Activated B cell treated with CpG ODN at 0.5 μM for 24 hours (primary cell): ENCODE results near the gene PDCD1. TPM values are rescaled to one million over a fixed set of nuclear protein-coding genes. Genes with fewer than 3 reads are reported as not detected.

Experiments used
- ATAC-seq: fragments of 200-7000 bp; cut with Tn5 transposase; one replicate; pipeline ENCODE4 v1.10.0; 2021; ENCODE audit warnings: low read depth, mild to moderate bottlenecking, moderate library complexity
- CTCF ChIA-PET: fragments of 350-600 bp; sonication (Branson Sonifier 250); formaldehyde crosslinking; loops from one replicate; lab custom pipeline; 2021; ENCODE audit warnings: antibody characterized with exemption; lab: Charles Lee
- POLR2A ChIA-PET: fragments of 350-600 bp; sonication (Branson Sonifier 250); formaldehyde crosslinking; loops from one replicate; lab custom pipeline; 2021; ENCODE audit warnings: antibody characterized with exemption; lab: Charles Lee
- DNase-seq: peaks from one replicate; pipeline ENCODE4 v3.0.0; 2022
- H3K27ac Mint-ChIP-seq: one replicate; pipeline ENCODE4 v1.8.0; 2020; ENCODE audit warnings: mixed read lengths
- H3K27me3 Mint-ChIP-seq: one replicate; pipeline ENCODE4 v1.8.0; 2021; ENCODE audit warnings: mixed read lengths
- H3K36me3 Mint-ChIP-seq: one replicate; pipeline ENCODE4 v1.8.0; 2021; ENCODE audit warnings: low read depth, mixed read lengths
- H3K4me1 Mint-ChIP-seq: one replicate; pipeline ENCODE4 v1.8.0; 2021; ENCODE audit warnings: mixed read lengths
- H3K4me3 Mint-ChIP-seq: one replicate; pipeline ENCODE4 v1.8.0; 2020; ENCODE audit warnings: mild to moderate bottlenecking, mixed read lengths
- H3K9me3 Mint-ChIP-seq: one replicate; pipeline ENCODE4 v1.8.0; 2020; ENCODE audit warnings: mixed read lengths
- intact Hi-C: fragments of 100-400 bp; cut with micrococcal nuclease; formaldehyde crosslinking; loops from one replicate; pipeline ENCODE4 v1.15.1; 2024
- total RNA-seq: library from RNA; stranded (reverse); gene quantifications from 2 replicates; pipeline ENCODE4 v1.2.3, GENCODE V29; 2022
- TF ChIP-seq, protein P1 (sequence below): fragments of 200-600 bp; IDR thresholded peaks from one replicate; pipeline ENCODE4 v1.8.0; 2022; ENCODE audit warnings: antibody characterized with exemption, mild to moderate bottlenecking

The PDCD1 gene
- total RNA-seq, 1 donor from 2014 or later: 3.5 TPM

- H3K9me3 Mint-ChIP-seq: no peaks in the 10 kb centered on the region
- H3K36me3 Mint-ChIP-seq: peaks cover 29% of the 10 kb centered on the region
- H3K27ac Mint-ChIP-seq: peak overlapping the region; percentile 96
- intact Hi-C loops: loop anchor here (5.0 to 10.0 kb wide), 5 partner anchors 205 to 1857 kb away; partner anchors contain the start of genes COPS9, NDUFA10 and RNPEPL1
- no peak for DNase-seq
- peak; percentile 63 for ATAC-seq
- CTCF ChIA-PET: interaction anchor here (1.6 kb wide), 1 partner anchor 69 kb away, joined by 6 read pairs; no protein-coding TSS in a partner anchor
- peaks cover 57% of the 10 kb centered on the region for H3K4me1 Mint-ChIP-seq
- TF ChIP-seq, protein P1, sequence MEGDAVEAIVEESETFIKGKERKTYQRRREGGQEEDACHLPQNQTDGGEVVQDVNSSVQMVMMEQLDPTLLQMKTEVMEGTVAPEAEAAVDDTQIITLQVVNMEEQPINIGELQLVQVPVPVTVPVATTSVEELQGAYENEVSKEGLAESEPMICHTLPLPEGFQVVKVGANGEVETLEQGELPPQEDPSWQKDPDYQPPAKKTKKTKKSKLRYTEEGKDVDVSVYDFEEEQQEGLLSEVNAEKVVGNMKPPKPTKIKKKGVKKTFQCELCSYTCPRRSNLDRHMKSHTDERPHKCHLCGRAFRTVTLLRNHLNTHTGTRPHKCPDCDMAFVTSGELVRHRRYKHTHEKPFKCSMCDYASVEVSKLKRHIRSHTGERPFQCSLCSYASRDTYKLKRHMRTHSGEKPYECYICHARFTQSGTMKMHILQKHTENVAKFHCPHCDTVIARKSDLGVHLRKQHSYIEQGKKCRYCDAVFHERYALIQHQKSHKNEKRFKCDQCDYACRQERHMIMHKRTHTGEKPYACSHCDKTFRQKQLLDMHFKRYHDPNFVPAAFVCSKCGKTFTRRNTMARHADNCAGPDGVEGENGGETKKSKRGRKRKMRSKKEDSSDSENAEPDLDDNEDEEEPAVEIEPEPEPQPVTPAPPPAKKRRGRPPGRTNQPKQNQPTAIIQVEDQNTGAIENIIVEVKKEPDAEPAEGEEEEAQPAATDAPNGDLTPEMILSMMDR: no peak
- POLR2A ChIA-PET: interaction anchor here (0.7 to 1.9 kb wide), 5 partner anchors 148 to 373 kb away, joined by 3 to 13 read pairs (median 8); partner anchors contain the start of genes D2HGDH, DTYMK and ING5
- H3K27me3 Mint-ChIP-seq: no peaks in the 10 kb centered on the region
- H3K4me3 Mint-ChIP-seq: peak overlapping the region; percentile 88
These were observed 23.5 kb upstream of the PDCD1 start for GRCh38 chr2:241882091-241882625.

DNA sequence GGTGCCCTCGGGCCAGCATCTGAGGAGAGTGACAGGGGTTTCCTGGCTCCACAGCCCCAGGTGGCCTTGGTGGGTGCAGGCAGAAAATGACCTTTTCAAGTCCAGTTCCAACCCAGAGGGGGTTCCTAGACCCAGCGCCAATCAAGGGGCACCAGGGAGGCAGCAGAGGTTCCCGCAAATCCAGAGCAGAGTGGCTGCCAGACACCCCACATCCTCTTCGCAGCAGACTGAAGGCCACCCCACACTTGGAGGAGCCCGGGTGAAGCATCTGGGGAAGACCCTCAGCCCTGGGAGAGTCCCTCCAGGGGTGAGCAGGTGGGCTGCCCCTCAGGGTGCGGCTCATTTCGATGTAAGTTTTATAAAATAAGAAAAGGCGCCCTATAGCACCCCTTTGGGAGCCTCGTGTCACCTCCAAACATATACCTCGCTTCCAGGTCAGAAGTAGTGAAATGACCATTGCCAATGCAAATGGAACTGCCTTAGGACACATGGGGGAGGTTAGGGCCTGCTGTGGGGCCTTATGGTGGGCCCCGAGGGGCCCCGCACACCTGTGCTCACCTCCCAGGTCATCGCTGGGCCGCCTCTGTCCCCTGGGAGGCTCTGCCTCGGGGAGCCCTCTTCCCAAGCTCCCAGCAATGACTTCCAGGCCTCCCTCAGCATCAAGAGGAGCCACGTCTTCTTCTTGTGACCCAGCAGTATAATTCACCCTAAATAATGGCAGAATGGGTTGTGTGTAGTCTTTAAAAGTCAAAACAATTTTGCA lies 21.8 kb upstream of the PDCD1 start:
- Mint-ChIP-seq H3K36me3 (peaks cover 12% of the 10 kb centered on the region), H3K4me1 (peaks cover 41% of the 10 kb centered on the region), H3K27ac (peak overlapping the region; percentile 96), H3K4me3 (peak overlapping the region; percentile 88), H3K27me3 (no peaks in the 10 kb centered on the region), H3K9me3 (no peaks in the 10 kb centered on the region)
- no peak for ATAC-seq
- POLR2A ChIA-PET: interaction anchor here (0.5 to 1.9 kb wide), 7 partner anchors 13 to 523 kb away, joined by 3 to 13 read pairs (median 4); partner anchors contain the start of genes D2HGDH, DTYMK and ING5
- DNase-seq: no peak
- TF ChIP-seq, protein P1: no peak
- CTCF ChIA-PET: no interaction called here
- intact Hi-C loops: loop anchor here (1.0 to 10.0 kb wide), 16 partner anchors 21 to 1856 kb away; partner anchors contain the start of genes ATG4B, COPS9, D2HGDH and DTYMK

GRCh38 chr2:241879326-241879725 lies 20.6 kb upstream of the PDCD1 start:
- intact Hi-C loops: loop anchor here (2.0 to 10.0 kb wide), 3 partner anchors 75 to 625 kb away; no protein-coding TSS in a partner anchor
- DNase-seq: no peak
- Mint-ChIP-seq H3K4me3 (no peak overlapping the region), H3K4me1 (peaks cover 37% of the 10 kb centered on the region), H3K36me3 (peaks cover 6% of the 10 kb centered on the region), H3K27ac (no peak overlapping the region), H3K27me3 (no peaks in the 10 kb centered on the region), H3K9me3 (no peaks in the 10 kb centered on the region)
- ChIA-PET CTCF (interaction anchor here (1.0 to 2.2 kb wide), 5 partner anchors 34 to 1028 kb away, joined by 3 to 8 read pairs (median 7); partner anchors contain the start of gene D2HGDH), POLR2A (interaction anchor here (2.0 kb wide), 1 partner anchor 178 kb away, joined by 9 read pairs; the partner anchor contains the start of gene ING5)
- TF ChIP-seq, protein P1: no peak
- ATAC-seq: no peak

- TF ChIP-seq, protein P1: no peak
- Mint-ChIP-seq H3K9me3 (no peaks in the 10 kb centered on the region), H3K4me1 (peaks cover 28% of the 10 kb centered on the region), H3K27me3 (no peaks in the 10 kb centered on the region), H3K27ac (no peak overlapping the region), H3K36me3 (peaks cover 5% of the 10 kb centered on the region), H3K4me3 (no peak overlapping the region)
- POLR2A ChIA-PET: interaction anchor here (1.1 to 2.0 kb wide), 2 partner anchors 146 to 177 kb away, joined by 3 to 9 read pairs; partner anchors contain the start of gene ING5
- peak; percentile 73 for DNase-seq
- no peak for ATAC-seq
- CTCF ChIA-PET: interaction anchor here (0.8 to 2.2 kb wide), 15 partner anchors 9 to 1027 kb away, joined by 3 to 8 read pairs (median 4); partner anchors contain the start of genes D2HGDH, DTYMK, ING5 and RTP5
- intact Hi-C loops: loop anchor here (1.0 to 10.0 kb wide), 5 partner anchors 73 to 623 kb away; no protein-coding TSS in a partner anchor
These were observed 19.6 kb upstream of the PDCD1 start for GRCh38 chr2:241877989-241878970.
